Activated B cell treated with CpG ODN at 0.5 μM for 24 hours (primary cell): ENCODE data around the gene FA2H. TPM values are rescaled to one million over a fixed set of nuclear protein-coding genes. Genes with fewer than 3 reads are reported as not detected.

Experiments used
- ATAC-seq: fragments of 200-7000 bp; cut with Tn5 transposase; one replicate; pipeline ENCODE4 v1.10.0; 2021; ENCODE audit warnings: low read depth, mild to moderate bottlenecking, moderate library complexity
- CTCF ChIA-PET: fragments of 350-600 bp; sonication (Branson Sonifier 250); formaldehyde crosslinking; loops from one replicate; lab custom pipeline; 2021; ENCODE audit warnings: antibody characterized with exemption; lab: Charles Lee
- POLR2A ChIA-PET: fragments of 350-600 bp; sonication (Branson Sonifier 250); formaldehyde crosslinking; loops from one replicate; lab custom pipeline; 2021; ENCODE audit warnings: antibody characterized with exemption; lab: Charles Lee
- DNase-seq: peaks from one replicate; pipeline ENCODE4 v3.0.0; 2022
- H3K27ac Mint-ChIP-seq: one replicate; pipeline ENCODE4 v1.8.0; 2020; ENCODE audit warnings: mixed read lengths
- H3K27me3 Mint-ChIP-seq: one replicate; pipeline ENCODE4 v1.8.0; 2021; ENCODE audit warnings: mixed read lengths
- H3K36me3 Mint-ChIP-seq: one replicate; pipeline ENCODE4 v1.8.0; 2021; ENCODE audit warnings: low read depth, mixed read lengths
- H3K4me1 Mint-ChIP-seq: one replicate; pipeline ENCODE4 v1.8.0; 2021; ENCODE audit warnings: mixed read lengths
- H3K4me3 Mint-ChIP-seq: one replicate; pipeline ENCODE4 v1.8.0; 2020; ENCODE audit warnings: mild to moderate bottlenecking, mixed read lengths
- H3K9me3 Mint-ChIP-seq: one replicate; pipeline ENCODE4 v1.8.0; 2020; ENCODE audit warnings: mixed read lengths
- CTCF ChIP-seq: fragments of 200-600 bp; IDR thresholded peaks from one replicate; pipeline ENCODE4 v1.8.0; 2022; ENCODE audit warnings: antibody characterized with exemption, mild to moderate bottlenecking
- intact Hi-C: fragments of 100-400 bp; cut with micrococcal nuclease; formaldehyde crosslinking; loops from one replicate; pipeline ENCODE4 v1.15.1; 2024
- total RNA-seq: library from RNA; stranded (reverse); gene quantifications from 2 replicates; pipeline ENCODE4 v1.2.3, GENCODE V29; 2022

FA2H gene
- total RNA-seq, 1 donor from 2014 or later: 0.78 TPM

GRCh38 chr16:74761665-74762064 is 13.0 kb downstream of the FA2H start:
- no peaks in the 10 kb centered on the region for H3K4me1 Mint-ChIP-seq
- no peak overlapping the region for H3K4me3 Mint-ChIP-seq
- no peak overlapping the region for H3K27ac Mint-ChIP-seq
- ChIA-PET CTCF (no interaction called here), POLR2A (no interaction called here)
- TF ChIP-seq CTCF: no peak
- H3K27me3 Mint-ChIP-seq: peaks cover 11% of the 10 kb centered on the region
- DNase-seq (no peak), ATAC-seq (no peak)
- peaks cover 7% of the 10 kb centered on the region for H3K9me3 Mint-ChIP-seq
- H3K36me3 Mint-ChIP-seq: no peaks in the 10 kb centered on the region
- intact Hi-C loops: no loop called here

GRCh38 chr16:74760007-74760767 is 14.4 kb downstream of the FA2H start:
- DNase-seq: no peak
- ChIA-PET POLR2A (no interaction called here), CTCF (no interaction called here)
- Mint-ChIP-seq H3K27ac (no peak overlapping the region), H3K4me1 (no peaks in the 10 kb centered on the region), H3K36me3 (no peaks in the 10 kb centered on the region), H3K4me3 (no peak overlapping the region), H3K27me3 (peaks cover 7% of the 10 kb centered on the region), H3K9me3 (peaks cover 7% of the 10 kb centered on the region)
- ATAC-seq: no peak
- TF ChIP-seq CTCF: no peak
- intact Hi-C loops: no loop called here

- DNase-seq (no peak), ATAC-seq (no peak)
- CTCF ChIA-PET: no interaction called here
- Mint-ChIP-seq H3K27me3 (peaks cover 7% of the 10 kb centered on the region), H3K36me3 (no peaks in the 10 kb centered on the region), H3K4me3 (no peak overlapping the region), H3K27ac (no peak overlapping the region), H3K9me3 (peaks cover 7% of the 10 kb centered on the region), H3K4me1 (no peaks in the 10 kb centered on the region)
- POLR2A ChIA-PET: no interaction called here
- TF ChIP-seq CTCF: no peak
- intact Hi-C loops: no loop called here
These were observed 15.1 kb downstream of the FA2H start for GRCh38 chr16:74759564-74759963.

GRCh38 chr16:74758801-74759200 is 15.8 kb downstream of the FA2H start:
- ChIA-PET CTCF (no interaction called here), POLR2A (no interaction called here)
- no peak overlapping the region for H3K27ac Mint-ChIP-seq
- no peak for TF ChIP-seq CTCF
- no peak overlapping the region for H3K4me3 Mint-ChIP-seq
- peaks cover under 1% of the 10 kb centered on the region for H3K9me3 Mint-ChIP-seq
- no peak for ATAC-seq
- H3K4me1 Mint-ChIP-seq: no peaks in the 10 kb centered on the region
- no peaks in the 10 kb centered on the region for H3K36me3 Mint-ChIP-seq
- H3K27me3 Mint-ChIP-seq: peaks cover 2% of the 10 kb centered on the region
- no peak for DNase-seq
- intact Hi-C loops: no loop called here

- no peaks in the 10 kb centered on the region for H3K4me1 Mint-ChIP-seq
- H3K27ac Mint-ChIP-seq: no peak overlapping the region
- intact Hi-C loops: no loop called here
- no peak for TF ChIP-seq CTCF
- ChIA-PET CTCF (no interaction called here), POLR2A (no interaction called here)
- H3K9me3 Mint-ChIP-seq: no peaks in the 10 kb centered on the region
- peaks cover 2% of the 10 kb centered on the region for H3K27me3 Mint-ChIP-seq
- no peaks in the 10 kb centered on the region for H3K36me3 Mint-ChIP-seq
- ATAC-seq (no peak), DNase-seq (no peak)
- H3K4me3 Mint-ChIP-seq: no peak overlapping the region
These were observed 17.3 kb downstream of the FA2H start for GRCh38 chr16:74757349-74757748.
